GM13977 (cell line): ENCODE measurements around the gene TTC39A.

ENCODE experiments used
- DNase-seq: peaks from one replicate; pipeline ENCODE4 v3.0.0; 2012; ENCODE audit warnings: low spot score
- in situ Hi-C: fragments of 300-500 bp; cut with MboI; formaldehyde crosslinking; loops from one replicate; pipeline ENCODE4 v1.12.0; 2022; ENCODE audit warnings: low sequenced_read_pairs, low pct_unique_long_range_greater_than_20kb, mixed read lengths, inconsistent platforms; ENCODE audit not compliant: unreplicated experiment
- TF ChIP-seq, protein P1 (sequence below): IDR thresholded peaks from 2 replicates; pipeline ENCODE4 v1.5.1; 2012; ENCODE audit warnings: mild to moderate bottlenecking, control low read depth; ENCODE audit not compliant: insufficient read depth; ENCODE audit errors: extremely low read depth, missing control alignments

TTC39A gene

DNA sequence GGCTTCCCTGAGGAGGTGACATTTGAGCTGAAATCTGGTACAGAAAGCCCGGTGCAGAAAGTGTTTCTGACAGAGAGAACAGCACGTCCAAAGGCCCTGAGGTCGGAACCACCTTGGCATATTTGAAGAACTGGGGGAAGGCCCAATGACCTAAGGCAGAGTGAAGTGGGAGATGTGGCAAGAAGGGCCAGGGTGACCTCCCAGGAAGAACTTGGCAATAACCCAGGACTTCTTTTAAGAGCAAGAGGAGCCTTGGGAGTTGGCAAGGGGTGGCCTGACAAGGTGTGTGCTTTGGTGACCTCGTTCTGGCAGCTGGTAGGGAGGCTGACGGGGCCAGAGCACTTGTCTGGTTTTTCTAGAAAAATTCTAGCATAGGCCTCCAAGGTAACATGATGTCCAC lies 23.4 kb downstream of the TTC39A start:
- TF ChIP-seq, protein P1, sequence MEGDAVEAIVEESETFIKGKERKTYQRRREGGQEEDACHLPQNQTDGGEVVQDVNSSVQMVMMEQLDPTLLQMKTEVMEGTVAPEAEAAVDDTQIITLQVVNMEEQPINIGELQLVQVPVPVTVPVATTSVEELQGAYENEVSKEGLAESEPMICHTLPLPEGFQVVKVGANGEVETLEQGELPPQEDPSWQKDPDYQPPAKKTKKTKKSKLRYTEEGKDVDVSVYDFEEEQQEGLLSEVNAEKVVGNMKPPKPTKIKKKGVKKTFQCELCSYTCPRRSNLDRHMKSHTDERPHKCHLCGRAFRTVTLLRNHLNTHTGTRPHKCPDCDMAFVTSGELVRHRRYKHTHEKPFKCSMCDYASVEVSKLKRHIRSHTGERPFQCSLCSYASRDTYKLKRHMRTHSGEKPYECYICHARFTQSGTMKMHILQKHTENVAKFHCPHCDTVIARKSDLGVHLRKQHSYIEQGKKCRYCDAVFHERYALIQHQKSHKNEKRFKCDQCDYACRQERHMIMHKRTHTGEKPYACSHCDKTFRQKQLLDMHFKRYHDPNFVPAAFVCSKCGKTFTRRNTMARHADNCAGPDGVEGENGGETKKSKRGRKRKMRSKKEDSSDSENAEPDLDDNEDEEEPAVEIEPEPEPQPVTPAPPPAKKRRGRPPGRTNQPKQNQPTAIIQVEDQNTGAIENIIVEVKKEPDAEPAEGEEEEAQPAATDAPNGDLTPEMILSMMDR: no peak
- DNase-seq: no peak
- in situ Hi-C loops: no loop called here

DNA sequence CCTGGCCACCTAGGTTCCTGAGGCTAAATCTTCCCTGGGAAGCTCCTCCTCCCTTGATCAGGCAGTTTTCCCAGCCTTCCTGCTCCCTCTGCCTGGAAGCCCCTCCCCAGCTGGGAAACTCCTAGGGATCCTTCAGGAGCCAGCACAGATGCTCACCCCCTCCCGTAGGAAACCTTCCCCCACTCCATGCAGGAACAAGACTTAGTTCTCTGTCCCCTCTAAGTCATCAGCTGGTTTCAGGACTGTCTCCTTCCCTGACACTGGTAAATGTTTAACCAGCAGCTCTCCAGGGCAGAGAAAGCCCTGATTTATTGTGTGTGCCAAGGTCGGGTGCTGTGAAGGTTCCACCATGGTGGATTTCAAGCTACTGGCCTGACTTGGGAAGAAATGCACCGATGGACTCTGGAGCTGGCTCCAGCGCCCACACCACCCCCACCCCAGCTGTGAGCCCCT lies 25.0 kb downstream of the TTC39A start:
- TF ChIP-seq, protein P1: no peak
- DNase-seq: no peak
- in situ Hi-C loops: no loop called here

DNA sequence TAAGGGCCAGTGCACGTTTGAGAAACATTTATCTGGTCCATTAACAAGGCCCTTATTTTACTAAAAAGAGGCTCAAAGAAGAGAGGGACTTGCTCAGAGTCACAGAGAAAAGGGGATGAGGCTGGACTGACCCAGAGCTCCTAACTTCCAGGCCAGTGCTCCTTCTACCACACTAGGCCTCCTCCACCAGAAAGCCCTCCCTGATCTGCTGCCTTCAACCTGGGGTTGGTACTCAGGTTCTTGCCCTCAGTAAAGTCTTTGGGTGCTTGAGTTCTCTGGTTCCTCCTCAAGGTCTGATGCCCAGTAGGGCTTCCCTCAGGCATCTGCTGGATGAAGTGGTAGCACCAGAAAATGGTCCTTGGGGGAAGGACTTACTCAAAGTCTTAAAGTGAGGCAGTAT lies 26.0 kb downstream of the TTC39A start:
- DNase-seq: no peak
- in situ Hi-C loops: no loop called here
- TF ChIP-seq, protein P1: no peak

DNA sequence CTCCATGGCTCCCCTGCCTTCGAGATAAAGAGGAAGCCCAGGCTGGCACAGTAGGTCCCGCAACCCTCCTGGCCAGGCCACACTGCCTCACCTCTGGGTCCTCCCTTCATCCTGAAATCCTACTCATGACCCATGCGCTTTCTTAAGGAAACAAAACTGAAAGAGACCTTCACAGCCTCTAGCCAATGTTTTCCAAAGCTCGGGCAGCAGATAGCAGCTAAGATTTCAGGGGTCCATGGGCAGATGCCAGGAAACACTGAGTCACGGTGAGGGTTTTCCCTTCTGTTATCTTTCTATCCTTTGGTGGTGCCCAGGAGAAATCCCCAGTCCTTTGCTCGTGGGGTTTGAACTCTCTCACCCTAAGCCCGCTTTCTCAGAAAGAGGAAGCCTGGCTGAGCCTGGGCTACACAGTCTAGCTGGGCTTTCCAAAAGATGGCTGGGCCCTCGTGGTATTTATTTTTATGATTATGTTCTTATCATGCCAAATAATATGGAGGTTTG lies 26.6 kb downstream of the TTC39A start:
- DNase-seq: peak; percentile 57
- TF ChIP-seq, protein P1: no peak
- in situ Hi-C loops: no loop called here

DNA sequence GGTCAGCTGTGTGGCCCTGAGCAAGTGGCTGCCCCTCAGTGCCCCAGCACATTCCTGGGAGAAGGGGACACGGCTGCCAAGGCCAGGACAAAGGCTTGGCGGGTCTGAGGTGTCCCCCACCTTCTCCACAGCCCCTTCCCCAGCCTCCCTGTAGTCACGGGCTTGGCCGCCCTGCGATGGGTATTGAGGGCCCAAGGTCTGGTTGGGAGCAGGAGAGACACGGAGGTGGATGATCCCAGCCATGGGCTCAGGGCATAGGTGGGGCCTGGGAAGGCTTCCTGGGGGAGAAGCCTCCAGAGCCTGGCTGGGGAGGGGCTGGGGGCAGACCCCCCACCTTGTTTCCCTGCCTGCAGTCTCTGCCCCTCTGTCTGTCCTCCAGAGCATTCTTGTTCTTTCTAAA lies 27.0 kb downstream of the TTC39A start:
- TF ChIP-seq, protein P1: no peak
- no peak for DNase-seq
- in situ Hi-C loops: no loop called here

DNA sequence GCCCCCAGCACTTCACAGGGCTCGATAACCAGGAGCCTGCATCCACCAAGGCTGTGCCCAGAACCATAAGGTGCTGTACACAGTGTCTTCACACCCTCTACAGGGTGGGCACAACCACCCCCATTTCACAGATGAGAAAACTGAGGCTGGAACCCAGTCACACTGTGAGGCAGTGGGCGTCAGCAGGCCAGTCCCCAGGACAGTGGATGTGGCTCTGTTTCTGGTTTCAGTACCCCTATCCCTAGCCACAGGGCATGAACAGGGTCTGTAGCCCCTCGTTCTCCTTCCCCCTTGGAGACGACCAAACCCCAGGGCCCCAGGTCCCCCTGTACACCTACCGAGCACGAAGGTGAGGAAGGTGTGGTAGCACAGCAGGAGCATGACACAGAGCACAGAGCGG lies 27.6 kb downstream of the TTC39A start:
- TF ChIP-seq, protein P1: no peak
- in situ Hi-C loops: no loop called here
- no peak for DNase-seq

DNA sequence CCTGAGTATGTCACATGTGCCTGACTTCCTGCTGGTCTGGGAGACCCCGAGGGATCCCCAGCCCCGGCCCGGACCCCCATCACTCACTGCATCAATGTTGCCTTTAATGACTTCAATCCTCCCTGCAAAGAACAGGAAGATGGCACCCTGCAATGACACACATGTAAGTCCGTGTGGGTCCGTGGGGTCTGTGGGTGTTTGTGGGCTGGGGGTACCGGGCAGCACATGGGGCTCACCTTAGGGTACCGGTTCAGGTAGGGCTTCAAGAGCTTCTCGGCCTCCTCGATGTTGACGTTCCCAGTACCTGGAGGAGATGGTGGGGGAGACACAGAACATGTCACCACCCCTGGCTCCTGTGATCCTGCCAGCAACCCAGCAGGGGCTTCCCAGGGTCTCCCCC lies 28.1 kb downstream of the TTC39A start:
- in situ Hi-C loops: no loop called here
- no peak for DNase-seq
- TF ChIP-seq, protein P1: no peak
